GM21723 (cell line): ENCODE results near the gene PSMG3.

Source experiments
- ATAC-seq: cut with Tn5 transposase; IDR thresholded peaks from one replicate; pipeline ENCODE4 v1.9.1; 2021; ENCODE audit warnings: mild to moderate bottlenecking, moderate library complexity; ENCODE audit not compliant: unreplicated experiment

Gene PSMG3

GRCh38 chr7:1546909-1547776 is 22.7 kb downstream of the PSMG3 start:
- no peak for ATAC-seq

DNA sequence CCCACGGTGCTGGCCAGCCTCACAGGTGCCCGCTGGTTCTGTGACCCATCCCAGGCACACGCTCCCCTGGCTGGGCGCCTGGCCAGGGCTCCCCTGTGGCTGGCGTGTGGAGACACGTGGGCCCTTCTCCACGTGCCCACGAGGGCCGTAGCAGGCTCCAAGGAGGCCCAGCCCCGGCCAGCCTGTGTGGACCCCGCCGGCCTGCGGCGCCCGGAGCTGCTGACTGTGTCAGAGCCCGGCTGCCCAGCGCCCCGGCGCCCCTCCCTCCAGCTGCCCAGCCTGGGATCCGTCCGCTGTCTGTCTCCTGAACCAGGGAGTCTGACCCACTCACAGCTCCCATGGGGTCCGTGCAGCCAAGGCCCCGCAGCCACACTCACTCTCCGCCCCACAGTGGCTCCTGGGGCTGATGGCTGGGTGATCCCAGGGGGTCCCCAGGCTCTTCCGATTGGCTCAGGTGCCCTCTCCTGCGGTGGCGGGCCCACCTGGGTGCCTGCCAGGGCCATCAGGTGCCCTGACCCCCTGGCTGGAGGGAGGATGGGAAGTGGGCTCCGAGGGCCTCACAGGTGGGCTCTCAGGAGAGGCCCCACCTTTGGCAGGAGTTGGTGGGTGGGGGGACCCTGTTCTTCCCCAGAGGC is 23.4 kb downstream of the PSMG3 start:
- no peak for ATAC-seq

GRCh38 chr7:1545417-1546246 is 24.2 kb downstream of the PSMG3 start:
- no peak for ATAC-seq

DNA sequence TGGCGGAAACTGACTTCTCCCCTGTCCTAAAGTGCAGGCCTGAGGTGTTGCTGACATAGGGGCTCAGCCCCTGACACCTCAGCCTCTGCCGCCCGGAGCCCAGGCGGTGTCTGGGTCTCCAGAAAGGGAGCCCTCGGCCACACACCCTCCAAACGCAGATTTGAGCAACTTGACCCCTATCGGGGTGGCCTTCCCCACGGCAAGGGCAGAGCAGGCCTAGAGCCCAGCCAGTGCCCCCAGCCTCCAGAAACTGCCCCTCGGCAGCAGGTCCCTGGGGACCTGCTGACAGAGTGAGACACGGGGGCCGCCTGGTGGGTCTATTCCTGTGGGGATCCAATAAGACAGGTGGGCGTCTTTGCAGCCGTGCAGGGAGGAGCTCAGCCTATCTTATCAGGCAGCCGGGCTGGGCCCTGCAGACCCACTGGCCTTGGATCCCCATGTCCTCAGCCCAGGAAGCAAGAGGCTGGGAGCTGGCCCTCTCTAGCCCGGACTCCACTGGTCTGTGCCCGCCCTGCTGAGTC is 24.9 kb downstream of the PSMG3 start:
- ATAC-seq = no peak

DNA sequence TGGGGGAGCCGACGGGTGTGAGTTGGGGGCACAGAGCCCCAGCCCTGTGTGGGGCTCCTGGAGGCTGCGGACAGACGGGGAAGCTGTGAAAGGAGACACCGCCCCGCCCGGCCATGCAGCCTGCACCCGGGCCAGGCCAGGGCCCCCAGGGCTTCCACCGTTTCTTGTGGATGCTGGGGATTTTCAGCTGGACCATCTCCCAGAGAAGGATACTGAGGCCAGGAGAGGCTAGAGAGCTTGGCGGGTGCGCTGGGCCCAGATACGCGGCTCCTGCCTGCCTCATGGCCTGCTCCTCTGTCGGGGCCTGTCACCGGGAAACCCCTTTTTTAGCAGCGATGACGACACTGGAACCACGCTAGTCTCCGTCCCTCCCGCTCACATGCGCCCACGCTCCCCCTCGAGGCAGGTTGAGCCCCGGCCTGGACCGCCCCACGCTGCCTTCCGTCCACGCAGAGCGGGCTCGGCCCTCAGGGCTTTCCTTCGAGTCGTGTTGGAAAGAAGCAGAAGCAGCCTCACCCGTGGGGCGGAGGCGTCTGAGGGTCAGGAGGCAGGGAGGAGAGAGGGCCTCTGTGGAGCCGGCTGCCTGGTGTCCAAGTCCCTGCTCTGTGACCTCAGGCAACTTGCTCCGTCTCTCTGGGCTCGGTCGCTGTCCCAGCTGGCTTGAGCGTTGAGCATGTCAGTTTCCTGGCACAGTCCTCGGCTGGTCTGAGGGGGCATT is 25.5 kb downstream of the PSMG3 start:
- no peak for ATAC-seq

DNA sequence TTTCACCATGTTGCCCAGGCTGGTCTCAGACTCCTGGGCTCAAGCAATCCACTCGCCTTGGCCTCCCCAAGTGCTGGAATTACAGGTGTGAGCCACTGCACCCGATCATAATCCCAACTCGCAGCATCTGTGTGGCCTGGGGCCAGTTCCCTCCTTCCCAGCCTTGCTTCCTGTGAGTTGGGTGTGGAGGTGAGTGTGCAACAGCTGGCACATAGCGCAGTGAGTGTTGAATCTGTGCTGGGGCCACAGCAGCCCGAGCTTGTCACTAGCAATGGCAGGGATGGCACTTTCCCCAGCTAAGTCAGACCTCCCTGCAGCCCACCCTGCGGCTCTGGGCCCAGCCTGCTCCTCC is 26.0 kb downstream of the PSMG3 start:
- no peak for ATAC-seq

- ATAC-seq = no peak
Observed at GRCh38 chr7:1542841-1543747, 26.7 kb downstream of the PSMG3 start.

DNA sequence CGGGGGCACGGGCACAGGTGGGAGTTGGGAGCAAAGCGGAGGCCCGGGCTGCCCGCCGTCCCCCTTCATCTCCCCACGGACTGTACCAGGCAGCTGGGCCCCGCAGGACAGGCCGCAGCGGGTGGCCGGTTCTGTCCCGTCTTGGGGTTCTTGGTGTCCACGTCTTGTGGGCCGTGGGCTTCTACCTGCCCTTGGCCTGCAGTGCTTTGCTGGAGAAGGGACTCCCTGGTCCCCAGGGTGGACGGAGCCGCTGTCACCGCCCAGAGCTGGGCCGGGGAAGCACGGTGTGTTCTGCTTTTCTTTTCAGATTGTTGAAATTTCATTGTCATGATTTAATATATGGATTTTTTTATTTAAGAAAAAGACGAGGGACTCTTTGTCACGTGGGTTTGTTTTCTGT is 27.5 kb downstream of the PSMG3 start:
- ATAC-seq = no peak

- ATAC-seq = no peak
Observed at GRCh38 chr7:1541431-1542162, 28.2 kb downstream of the PSMG3 start.

- ATAC-seq = no peak
Observed at GRCh38 chr7:1540776-1541271, 29.0 kb downstream of the PSMG3 start.

- no peak for ATAC-seq
Observed at GRCh38 chr7:1539882-1540775, 29.7 kb downstream of the PSMG3 start.

- no peak for ATAC-seq
Observed at GRCh38 chr7:1539181-1539881, 30.5 kb downstream of the PSMG3 start.

DNA sequence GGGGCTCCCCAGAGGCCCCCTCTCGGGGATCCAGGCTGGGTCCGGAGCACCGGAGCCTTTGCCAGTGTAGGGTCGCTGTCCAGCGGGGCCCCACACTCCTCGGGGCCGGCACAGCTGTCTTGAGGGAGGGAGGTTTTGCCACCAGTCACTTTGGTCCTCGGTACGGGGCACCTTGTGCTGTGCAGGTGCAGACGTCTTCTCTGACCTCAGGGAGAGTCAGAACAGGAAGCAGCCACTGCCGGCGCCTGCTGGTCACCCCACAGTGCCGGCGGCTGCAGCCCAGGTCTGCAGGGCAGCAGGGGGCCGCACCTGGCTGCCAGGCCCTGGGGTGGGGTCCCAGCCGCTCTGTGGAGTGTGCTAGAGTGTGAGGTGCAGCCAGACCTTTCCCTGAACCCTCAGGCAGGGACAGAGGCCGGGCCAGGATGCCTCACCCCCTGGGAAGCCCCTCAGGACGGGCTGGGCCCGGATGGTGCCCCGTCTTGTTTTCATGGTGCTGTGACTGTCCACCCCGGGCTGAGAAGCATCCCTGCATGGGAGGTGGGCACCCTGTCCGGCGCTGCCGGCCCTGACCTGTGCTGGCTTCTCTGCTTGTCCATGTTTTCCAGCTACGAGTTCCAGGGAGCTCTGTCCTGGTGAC is 31.2 kb downstream of the PSMG3 start:
- no peak for ATAC-seq

GRCh38 chr7:1537535-1538412 is 32.1 kb downstream of the PSMG3 start:
- no peak for ATAC-seq

DNA sequence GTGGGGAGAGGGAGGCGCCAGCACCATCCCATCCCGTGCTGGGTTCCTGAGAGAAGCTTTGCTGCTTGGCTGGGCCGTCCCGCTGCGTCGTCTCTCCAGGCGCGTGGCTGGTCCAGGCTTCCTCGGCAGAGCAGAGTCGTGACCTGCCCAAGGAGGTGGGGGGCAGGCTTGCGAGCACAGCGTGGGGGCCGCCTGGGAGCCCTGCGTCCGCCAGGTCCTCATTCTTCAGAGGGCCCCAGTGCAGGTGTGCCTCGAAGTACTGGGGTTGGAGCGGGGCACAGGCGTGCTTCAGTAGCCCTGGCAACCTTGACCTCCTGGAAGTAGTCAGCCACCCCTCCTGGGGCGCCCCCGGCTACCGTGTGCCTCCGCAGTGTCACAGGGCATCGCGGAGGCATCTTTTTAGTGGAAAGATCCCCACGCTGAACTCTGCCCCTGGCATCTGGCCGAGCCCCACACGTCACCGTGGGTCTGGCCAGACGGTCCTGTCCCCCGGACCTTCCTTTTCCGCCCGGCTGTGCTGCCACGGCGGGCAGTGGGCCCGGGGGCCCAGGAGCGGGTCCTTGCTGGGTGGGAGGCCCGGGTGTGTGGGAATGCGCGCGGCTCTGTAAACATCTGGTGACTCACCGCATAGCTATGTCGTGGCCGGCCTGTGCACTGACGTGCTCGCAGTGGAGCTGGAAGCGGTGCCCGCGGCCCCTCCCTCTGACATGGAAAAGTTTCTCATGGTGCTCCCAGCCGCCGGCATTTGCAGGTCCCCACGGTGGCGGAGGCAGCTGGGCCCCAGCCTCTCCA is 32.9 kb downstream of the PSMG3 start:
- ATAC-seq = no peak
